GM12878 (cell line): ENCODE results near the gene C19orf73. TPM values are rescaled to one million over a fixed set of nuclear protein-coding genes. Genes with fewer than 3 reads are reported as not detected.

Experiments
- ATAC-seq: fragments of 200-7000 bp; cut with Tn5 transposase; 3 replicates; pipeline ENCODE4 v1.9.1; 2020; ENCODE audit warnings: mild to moderate bottlenecking, moderate library complexity
- BruUV-seq: library from RNA; stranded (reverse); fragments of 400-500 nt; replicated peaks from 2 replicates; lab custom pipeline; 2021; lab: Mats Ljungman, UMichigan
- CTCF ChIA-PET: fragments of 300-600 bp; sonication (Branson Sonifier 250); formaldehyde crosslinking; extraction: SDS; loops from one replicate; lab custom pipeline; 2021; ENCODE audit warnings: inconsistent platforms; lab: Yijun Ruan, JAX
- POLR2A ChIA-PET: fragments of 350-600 bp; formaldehyde crosslinking; extraction: SDS; loops from one replicate; lab custom pipeline; 2021; ENCODE audit warnings: inconsistent platforms; lab: Charles Lee
- RAD21 ChIA-PET: fragments of 300-600 bp; sonication (Branson Sonifier 250); formaldehyde crosslinking; loops from one replicate; lab custom pipeline; 2023; ENCODE audit warnings: antibody characterized with exemption; ENCODE audit not compliant: unreplicated experiment; lab: Charles Lee
- SMC1A ChIA-PET: fragments of 300-600 bp; sonication (Branson Sonifier 250); formaldehyde crosslinking; loops from one replicate; lab custom pipeline; 2023; ENCODE audit not compliant: unreplicated experiment, uncharacterized antibody; lab: Charles Lee
- DNase-seq: peaks from one replicate; pipeline ENCODE4 v3.0.0-alpha.2; 2011; ENCODE audit warnings: low read depth, low spot score
- FAIRE-seq: peaks from 3 replicates; lab custom pipeline; 2011; peaks lifted over from hg19 to GRCh38; lab: Jason Lieb, UNC
- H2AFZ ChIP-seq: 2 replicates; pipeline ENCODE4 v1.6.0; 2011; ENCODE audit warnings: low read depth, low read length, control low read depth; ENCODE audit not compliant: control insufficient read depth
- H3K27ac ChIP-seq: 2 replicates; pipeline ENCODE4 v1.5.1; 2011; ENCODE audit warnings: control low read depth; ENCODE audit not compliant: control insufficient read depth, insufficient read depth
- H3K27me3 ChIP-seq, 2 experiments: replicated peaks in 1 of 2; 2 replicates each; pipeline versions ENCODE4 v1.6.0 to v1.6.1; 2011; ENCODE audit warnings: low read length in 1 of 2; ENCODE audit not compliant: control insufficient read depth in 2 of 2, insufficient read depth in 2 of 2
- H3K36me3 ChIP-seq, 2 experiments: 2 replicates each; pipeline ENCODE4 v1.5.1; 2011; ENCODE audit warnings: low read length in 1 of 2; ENCODE audit not compliant: control insufficient read depth in 2 of 2, insufficient read depth in 2 of 2
- H3K4me1 ChIP-seq: 2 replicates; pipeline ENCODE4 v1.6.1; 2011; ENCODE audit warnings: mild to moderate bottlenecking, low read length, moderate library complexity, mixed read lengths; ENCODE audit not compliant: control insufficient read depth, insufficient read depth
- H3K4me2 ChIP-seq: 2 replicates; pipeline ENCODE4 v1.6.0; 2011; ENCODE audit warnings: control low read depth; ENCODE audit not compliant: control insufficient read depth, insufficient read depth
- H3K4me3 ChIP-seq: fragments of 200-600 bp; sonication (generic); 2 replicates; pipeline ENCODE4 v1.5.1; 2016
- H3K79me2 ChIP-seq: 2 replicates; pipeline ENCODE4 v1.6.0; 2011; ENCODE audit warnings: low read length; ENCODE audit not compliant: control insufficient read depth, insufficient read depth
- H3K9ac ChIP-seq: 2 replicates; pipeline ENCODE4 v1.8.0; 2011; ENCODE audit warnings: low read length, control low read depth, mixed read lengths; ENCODE audit not compliant: control insufficient read depth, insufficient read depth
- H3K9me3 ChIP-seq: replicated peaks from 3 replicates; pipeline ENCODE4 v1.5.1; 2011; ENCODE audit warnings: mild to moderate bottlenecking, low read length; ENCODE audit not compliant: control insufficient read depth, insufficient read depth
- H4K20me1 ChIP-seq: 2 replicates; pipeline ENCODE4 v1.6.0; 2011; ENCODE audit not compliant: control insufficient read depth, insufficient read depth
- DPF2 ChIP-seq: fragments of 450-650 bp; IDR thresholded peaks from 2 replicates; pipeline ENCODE4 v1.6.1; 2017; ENCODE audit warnings: mild to moderate bottlenecking
- GATAD2B ChIP-seq: fragments of 450-650 bp; conservative IDR thresholded peaks from 2 replicates; pipeline ENCODE4 v1.6.1; 2017; ENCODE audit warnings: low read depth, mild to moderate bottlenecking, moderate library complexity
- IKZF1 ChIP-seq: fragments of 450-650 bp; conservative IDR thresholded peaks from 2 replicates; pipeline ENCODE4 v1.6.1; 2017; ENCODE audit warnings: antibody characterized with exemption, mild to moderate bottlenecking
- NFIC ChIP-seq: IDR thresholded peaks from 2 replicates; pipeline ENCODE4 v1.6.1; 2012; ENCODE audit warnings: low read depth, mild to moderate bottlenecking, inconsistent platforms, low read length, moderate library complexity
- NR2F1 ChIP-seq: fragments of 450-650 bp; conservative IDR thresholded peaks from 2 replicates; pipeline ENCODE4 v1.6.1; 2017; ENCODE audit warnings: mild to moderate bottlenecking
- RBBP5 ChIP-seq: fragments of 200-600 bp; sonication (generic); conservative IDR thresholded peaks from 2 replicates; pipeline ENCODE4 v1.6.1; 2016
- SUZ12 ChIP-seq: fragments of 200-600 bp; sonication (generic); IDR thresholded peaks from one replicate; pipeline ENCODE4 v1.6.1; 2018; ENCODE audit warnings: antibody characterized with exemption, mild to moderate bottlenecking; ENCODE audit not compliant: unreplicated experiment
- WGBS: methylation state at CpG from one replicate; pipeline ENCODE4 v1.1.6; 2016; ENCODE audit warnings: low lambda C conversion rate; ENCODE audit not compliant: insufficient replicate concordance, insufficient coverage; ENCODE audit errors: missing lambda C conversion rate; 5-methylcytosine and 5-hydroxymethylcytosine counted together
- in situ Hi-C: fragments of 300-500 bp; cut with MboI; formaldehyde crosslinking; loops from 9 replicates; pipeline ENCODE4 v1.14.3; 2018; ENCODE audit warnings: mixed read lengths
- intact Hi-C: fragments of 100-400 bp; cut with micrococcal nuclease; formaldehyde crosslinking; loops from one replicate; pipeline ENCODE4 v1.14.2; 2022; ENCODE audit not compliant: unreplicated experiment
- polyA plus RNA-seq, 11 experiments: library from polyadenylated mRNA; depleted of rRNA in 4 of 11; unstranded in 6 of 11; stranded (reverse) in 5 of 11; fragments of >200 nt; fragmentation: Nextera tagmentation in 4 of 11; fragmentation: Illumina TruSeq in 1 of 11; extraction: Ambion mirVana in 4 of 11; extraction: Trizol in 1 of 11; gene quantifications; 1 replicate in 1 of 11; 2 replicates in 10 of 11; pipeline versions ENCODE4 v1.2.1 to v1.2.3, GENCODE V29; 2011 to 2016; ENCODE audit warnings: inconsistent platforms in 2 of 11, missing spikeins in 2 of 11, low read depth in 1 of 11
- total RNA-seq, 4 experiments: library from RNA; depleted of rRNA in 3 of 4; stranded (reverse); fragments of >200 nt in 3 of 4; fragmentation: Illumina TruSeq in 1 of 4; extraction: Trizol in 1 of 4; gene quantifications; 2 replicates each; pipeline versions ENCODE4 v1.2.1 to v1.2.3, GENCODE V29; 2013 to 2021
- TF ChIP-seq, protein P1 (sequence below): IDR thresholded peaks from 2 replicates; pipeline ENCODE4 v1.6.1; 2012; ENCODE audit warnings: mild to moderate bottlenecking, low read depth, low read length

The C19orf73 gene
- total and polyA plus RNA-seq, 10 of the 15 experiments (the other 5 are each of a cell fraction or from before 2014, with no cell fraction given) = 0.20 to 2.0 (median 0.80) TPM

DNA sequence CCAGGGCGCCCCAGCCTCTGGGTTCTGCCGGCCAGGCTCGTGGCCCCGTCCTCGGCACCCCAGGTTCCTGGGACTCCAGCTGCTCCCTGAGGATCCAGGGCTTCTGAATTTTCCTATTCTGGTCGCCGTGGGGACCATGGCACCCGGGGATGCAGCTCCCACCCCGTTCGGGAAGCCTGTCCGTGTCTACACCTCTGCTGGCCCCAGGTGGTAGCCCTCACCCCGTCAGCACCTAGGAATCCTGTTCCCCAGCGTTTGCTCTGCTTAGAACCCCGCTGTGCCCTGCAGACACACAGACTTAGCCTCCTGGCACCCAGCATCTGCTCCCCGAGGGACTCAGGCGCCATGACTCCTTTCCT, 1.4 kb upstream of the C19orf73 start:
- DNase-seq (no peak), ATAC-seq (no peak), FAIRE-seq (no peak)
- Histone ChIP-seq H3K9me3 (no peaks in the 10 kb centered on the region), H3K4me2 (0 out of 2 replicates have a peak overlapping the region, but pooled peaks have one; percentile 62), H3K27ac (no peak overlapping the region), H3K27me3 (peaks cover 7 to 8% of the 10 kb centered on the region in 2 experiments), H3K36me3 (no peaks in the 10 kb centered on the region), H3K9ac (no peak overlapping the region), H3K79me2 (no peaks in the 10 kb centered on the region), H3K4me3 (no peak overlapping the region), H4K20me1 (no peaks in the 10 kb centered on the region), H3K4me1 (peaks cover 8% of the 10 kb centered on the region; the same call in 1 of the 2 replicates), H2AFZ (no peak overlapping the region)
- 7% methylated on average over 16 of the region's 16 CpGs for WGBS
- ChIA-PET SMC1A (no interaction called here), POLR2A (no interaction called here), CTCF (interaction anchor here (1.2 to 1.6 kb wide), 2 partner anchors 14 to 22 kb away, joined by 3 to 4 read pairs; no protein-coding TSS in a partner anchor), RAD21 (no interaction called here)
- no TSS peak for BruUV-seq
- in situ Hi-C loops = no loop called here
- intact Hi-C loops = no loop called here
- TF ChIP-seq DPF2 = no peak

DNA sequence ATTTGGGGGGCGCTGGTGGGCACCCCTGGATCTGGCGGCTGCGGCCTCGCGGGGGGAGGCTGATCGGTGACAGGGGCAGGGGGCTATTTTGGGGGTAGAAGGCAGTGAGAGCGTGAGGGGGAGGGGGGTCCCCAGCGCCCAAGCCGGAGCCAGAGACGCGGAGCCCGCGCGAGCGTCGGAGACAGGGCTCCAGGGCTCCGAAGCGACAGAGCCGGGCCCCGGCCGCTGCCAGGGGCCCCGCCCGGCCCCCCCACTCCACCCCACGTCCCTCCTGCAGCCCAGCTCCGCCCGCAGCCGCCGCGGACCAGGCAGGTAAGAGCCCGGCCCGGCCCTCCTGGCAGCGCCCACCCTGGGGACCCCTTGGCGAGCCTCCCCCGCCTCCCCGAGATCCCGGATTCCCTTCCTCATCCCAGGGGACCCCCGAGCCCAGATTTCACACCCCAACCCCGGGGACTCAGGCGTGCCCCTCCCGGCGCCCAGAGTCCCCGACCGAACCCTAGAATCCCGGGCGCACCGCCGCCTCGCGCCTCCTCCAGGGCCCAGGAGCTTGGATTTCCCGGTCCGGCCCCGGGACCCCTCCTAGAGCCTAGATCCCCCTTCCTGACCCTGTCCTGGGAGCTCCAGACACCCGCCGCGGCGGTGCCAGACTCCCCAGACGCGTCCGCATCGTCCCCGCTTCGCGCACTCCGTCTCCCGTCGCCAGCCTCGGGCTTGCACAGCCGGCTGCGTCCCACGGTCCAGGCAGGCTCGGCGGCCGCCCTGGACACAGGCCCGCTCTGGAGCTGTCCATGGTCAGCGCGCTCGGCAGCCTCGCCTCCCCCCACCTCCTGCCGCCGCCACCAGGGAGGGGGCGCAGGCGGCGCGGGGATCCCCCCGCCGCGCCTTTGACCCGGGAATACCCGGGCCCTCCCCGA, 725 bp upstream of the C19orf73 start, which contains the start of gene PPFIA3:
Gene PPFIA3 (plus strand): TSS at position 134 of the 914 bp plus-strand sequence. CDS start 8,330 bp downstream, outside the sequence.
- FAIRE-seq (no peak), DNase-seq (no peak), ATAC-seq (no peak; the same call in 2 of the 3 replicates)
- Histone ChIP-seq H3K4me2 (peak within 1 kb of the TSS; percentile 75), H4K20me1 (no peaks in the 10 kb centered on the region), H3K9ac (peak within 1 kb of the TSS; percentile 76), H3K27me3 (peaks cover 7 to 8% of the 10 kb centered on the region in 2 experiments), H3K9me3 (no peaks in the 10 kb centered on the region), H3K79me2 (no peaks in the 10 kb centered on the region), H2AFZ (peak within 1 kb of the TSS; percentile 96), H3K27ac (peak within 1 kb of the TSS; percentile 73), H3K36me3 (no peaks in the 10 kb centered on the region), H3K4me3 (peak within 1 kb of the TSS; percentile 60; the same call in 1 of the 2 replicates), H3K4me1 (peaks cover 8% of the 10 kb centered on the region; the same call in 1 of the 2 replicates)
- POLR2A ChIA-PET = no interaction called here
- in situ Hi-C loops = no loop called here
- WGBS = 3% methylated on average over 52 of the region's 90 CpGs
- BruUV-seq = no TSS peak
- TF ChIP-seq NR2F1 (0 out of 2 replicates have a peak, but pooled peaks have one; percentile 36), RBBP5 (no peak), NFIC (no peak), IKZF1 (0 out of 2 replicates have a peak, but pooled peaks have one; percentile 21), SUZ12 (peak; percentile 71), GATAD2B (peak; percentile 46; the same call in 1 of the 2 replicates)
- TF ChIP-seq, protein P1, sequence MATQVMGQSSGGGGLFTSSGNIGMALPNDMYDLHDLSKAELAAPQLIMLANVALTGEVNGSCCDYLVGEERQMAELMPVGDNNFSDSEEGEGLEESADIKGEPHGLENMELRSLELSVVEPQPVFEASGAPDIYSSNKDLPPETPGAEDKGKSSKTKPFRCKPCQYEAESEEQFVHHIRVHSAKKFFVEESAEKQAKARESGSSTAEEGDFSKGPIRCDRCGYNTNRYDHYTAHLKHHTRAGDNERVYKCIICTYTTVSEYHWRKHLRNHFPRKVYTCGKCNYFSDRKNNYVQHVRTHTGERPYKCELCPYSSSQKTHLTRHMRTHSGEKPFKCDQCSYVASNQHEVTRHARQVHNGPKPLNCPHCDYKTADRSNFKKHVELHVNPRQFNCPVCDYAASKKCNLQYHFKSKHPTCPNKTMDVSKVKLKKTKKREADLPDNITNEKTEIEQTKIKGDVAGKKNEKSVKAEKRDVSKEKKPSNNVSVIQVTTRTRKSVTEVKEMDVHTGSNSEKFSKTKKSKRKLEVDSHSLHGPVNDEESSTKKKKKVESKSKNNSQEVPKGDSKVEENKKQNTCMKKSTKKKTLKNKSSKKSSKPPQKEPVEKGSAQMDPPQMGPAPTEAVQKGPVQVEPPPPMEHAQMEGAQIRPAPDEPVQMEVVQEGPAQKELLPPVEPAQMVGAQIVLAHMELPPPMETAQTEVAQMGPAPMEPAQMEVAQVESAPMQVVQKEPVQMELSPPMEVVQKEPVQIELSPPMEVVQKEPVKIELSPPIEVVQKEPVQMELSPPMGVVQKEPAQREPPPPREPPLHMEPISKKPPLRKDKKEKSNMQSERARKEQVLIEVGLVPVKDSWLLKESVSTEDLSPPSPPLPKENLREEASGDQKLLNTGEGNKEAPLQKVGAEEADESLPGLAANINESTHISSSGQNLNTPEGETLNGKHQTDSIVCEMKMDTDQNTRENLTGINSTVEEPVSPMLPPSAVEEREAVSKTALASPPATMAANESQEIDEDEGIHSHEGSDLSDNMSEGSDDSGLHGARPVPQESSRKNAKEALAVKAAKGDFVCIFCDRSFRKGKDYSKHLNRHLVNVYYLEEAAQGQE = peak; percentile 80
- SMC1A ChIA-PET = no interaction called here
- intact Hi-C loops = no loop called here
- RAD21 ChIA-PET = no interaction called here
- CTCF ChIA-PET = interaction anchor here (1.2 to 1.6 kb wide), 2 partner anchors 13 to 22 kb away, joined by 3 to 4 read pairs; no protein-coding TSS in a partner anchor
